HepG2 (cell line): ENCODE results near the gene SPHK2. TPM values are rescaled to one million over a fixed set of nuclear protein-coding genes. Genes with fewer than 3 reads are reported as not detected.

Source experiments
- ADNP ChIP-seq: sonication (generic); formaldehyde crosslinking; IDR thresholded peaks from 2 replicates; pipeline ENCODE4 v1.4.0; 2020; ENCODE audit warnings: missing genetic modification reagents
- EEA1 ChIP-seq: sonication (generic); formaldehyde crosslinking; IDR thresholded peaks from 2 replicates; pipeline ENCODE4 v1.5.1; 2020; ENCODE audit warnings: mild to moderate bottlenecking, missing genetic modification reagents, borderline replicate concordance
- FLYWCH1 ChIP-seq: sonication (generic); formaldehyde crosslinking; IDR thresholded peaks from 2 replicates; pipeline ENCODE4 v1.8.1; 2023; ENCODE audit warnings: mild to moderate bottlenecking, missing genetic modification reagents
- IKZF4 ChIP-seq: sonication (generic); formaldehyde crosslinking; IDR thresholded peaks from 2 replicates; pipeline ENCODE4 v1.5.1; 2020; ENCODE audit warnings: borderline replicate concordance, mild to moderate bottlenecking, low read depth, missing genetic modification reagents; ENCODE audit errors: not compliant biosample characterization
- KLF16 ChIP-seq, 2 experiments: sonication (generic) in 1 of 2; formaldehyde crosslinking in 1 of 2; IDR thresholded peaks; 2 replicates each; pipeline versions ENCODE4 v1.6.1 to v1.8.0; 2016 to 2023; ENCODE audit warnings: missing genetic modification reagents in 2 of 2, missing compliant biosample characterization in 1 of 2
- LCORL ChIP-seq, 2 experiments: fragments of 450-650 bp in 1 of 2; sonication (generic) in 1 of 2; formaldehyde crosslinking in 1 of 2; IDR thresholded peaks; 2 replicates each; pipeline versions ENCODE4 v1.5.0 to v1.6.1; 2017 to 2020; ENCODE audit warnings: antibody characterized with exemption in 1 of 2, missing genetic modification reagents in 1 of 2
- MYNN ChIP-seq: sonication (generic); formaldehyde crosslinking; IDR thresholded peaks from 2 replicates; pipeline ENCODE4 v1.4.0; 2020; ENCODE audit warnings: mild to moderate bottlenecking, low read depth, missing genetic modification reagents
- NRL ChIP-seq: sonication (generic); formaldehyde crosslinking; IDR thresholded peaks from 2 replicates; pipeline ENCODE4 v1.5.0; 2020; ENCODE audit warnings: missing genetic modification reagents, mild to moderate bottlenecking, moderate library complexity, borderline replicate concordance
- SALL1 ChIP-seq: sonication (generic); formaldehyde crosslinking; IDR thresholded peaks from 2 replicates; pipeline ENCODE4 v1.8.0; 2022; ENCODE audit warnings: mild to moderate bottlenecking, missing genetic modification reagents
- TSC22D2 ChIP-seq: sonication (generic); formaldehyde crosslinking; IDR thresholded peaks from 2 replicates; pipeline ENCODE4 v1.5.1; 2020; ENCODE audit warnings: missing genetic modification reagents, mild to moderate bottlenecking, borderline replicate concordance
- ZFP1 ChIP-seq: IDR thresholded peaks from 2 replicates; pipeline ENCODE4 v1.6.1; 2016
- ZFP37 ChIP-seq: sonication (generic); formaldehyde crosslinking; IDR thresholded peaks from 2 replicates; pipeline ENCODE4 v1.4.0; 2020; ENCODE audit warnings: missing genetic modification reagents, borderline replicate concordance
- ZNF441 ChIP-seq: sonication (generic); formaldehyde crosslinking; IDR thresholded peaks from 2 replicates; pipeline ENCODE4 v1.7.0; 2021; ENCODE audit warnings: missing genetic modification reagents, borderline replicate concordance
- ZNF577 ChIP-seq: sonication (generic); formaldehyde crosslinking; IDR thresholded peaks from 2 replicates; pipeline ENCODE4 v1.4.0; 2020; ENCODE audit warnings: mild to moderate bottlenecking, low read depth, missing genetic modification reagents, borderline replicate concordance
- ZNF614 ChIP-seq: IDR thresholded peaks from 2 replicates; pipeline ENCODE4 v1.6.1; 2018; ENCODE audit warnings: missing biosample characterization, missing genetic modification reagents, inconsistent platforms, borderline replicate concordance
- ZNF619 ChIP-seq: sonication (generic); formaldehyde crosslinking; IDR thresholded peaks from 2 replicates; pipeline ENCODE4 v1.4.0; 2020; ENCODE audit warnings: mild to moderate bottlenecking, missing genetic modification reagents
- polyA plus RNA-seq, 8 experiments: library from polyadenylated mRNA; depleted of rRNA in 3 of 8; stranded (reverse) in 7 of 8; unstranded in 1 of 8; fragments of >200 nt; fragmentation: Illumina TruSeq in 4 of 8; extraction: Trizol in 4 of 8; gene quantifications; 2 replicates each; pipeline versions ENCODE4 v1.2.1 to v1.2.3, GENCODE V29; 2011 to 2016; ENCODE audit warnings: low read depth in 4 of 8, missing spikeins in 1 of 8, mixed read lengths in 1 of 8; ENCODE audit not compliant: insufficient read depth in 1 of 8
- total RNA-seq, 5 experiments: library from RNA; depleted of rRNA; stranded (reverse); fragments of >200 nt; fragmentation: Illumina TruSeq; extraction: Trizol; gene quantifications; 2 replicates each; pipeline ENCODE4 v1.2.3, GENCODE V29; 2016; ENCODE audit warnings: low read depth in 1 of 5
- TF ChIP-seq, protein P1 (sequence below): sonication (generic); formaldehyde crosslinking; IDR thresholded peaks from 2 replicates; pipeline ENCODE4 v1.4.0; 2020; ENCODE audit warnings: missing genetic modification reagents; ENCODE audit errors: not compliant biosample characterization
- TF ChIP-seq, protein P2 (sequence below): sonication (generic); formaldehyde crosslinking; IDR thresholded peaks from 2 replicates; pipeline ENCODE4 v1.8.1; 2023; ENCODE audit warnings: mild to moderate bottlenecking, inconsistent platforms, moderate library complexity, missing genetic modification reagents, borderline replicate concordance
- TF ChIP-seq, protein P3 (sequence below): sonication (generic); formaldehyde crosslinking; IDR thresholded peaks from 2 replicates; pipeline ENCODE4 v1.4.0; 2020; ENCODE audit warnings: mild to moderate bottlenecking, missing genetic modification reagents
- TF ChIP-seq, protein P4 (sequence below): sonication (generic); formaldehyde crosslinking; IDR thresholded peaks from 2 replicates; pipeline ENCODE4 v1.5.1; 2020; ENCODE audit warnings: missing genetic modification reagents, mild to moderate bottlenecking, borderline replicate concordance
- TF ChIP-seq, protein P5 (sequence below): sonication (generic); formaldehyde crosslinking; IDR thresholded peaks from 2 replicates; pipeline ENCODE4 v1.4.0; 2020; ENCODE audit warnings: missing genetic modification reagents, borderline replicate concordance

SPHK2 gene
- total and polyA plus RNA-seq, 2 of the 13 experiments (the other 11 are each of a cell fraction or from before 2014, with no cell fraction given) = 2.9 to 14.4 TPM

DNA sequence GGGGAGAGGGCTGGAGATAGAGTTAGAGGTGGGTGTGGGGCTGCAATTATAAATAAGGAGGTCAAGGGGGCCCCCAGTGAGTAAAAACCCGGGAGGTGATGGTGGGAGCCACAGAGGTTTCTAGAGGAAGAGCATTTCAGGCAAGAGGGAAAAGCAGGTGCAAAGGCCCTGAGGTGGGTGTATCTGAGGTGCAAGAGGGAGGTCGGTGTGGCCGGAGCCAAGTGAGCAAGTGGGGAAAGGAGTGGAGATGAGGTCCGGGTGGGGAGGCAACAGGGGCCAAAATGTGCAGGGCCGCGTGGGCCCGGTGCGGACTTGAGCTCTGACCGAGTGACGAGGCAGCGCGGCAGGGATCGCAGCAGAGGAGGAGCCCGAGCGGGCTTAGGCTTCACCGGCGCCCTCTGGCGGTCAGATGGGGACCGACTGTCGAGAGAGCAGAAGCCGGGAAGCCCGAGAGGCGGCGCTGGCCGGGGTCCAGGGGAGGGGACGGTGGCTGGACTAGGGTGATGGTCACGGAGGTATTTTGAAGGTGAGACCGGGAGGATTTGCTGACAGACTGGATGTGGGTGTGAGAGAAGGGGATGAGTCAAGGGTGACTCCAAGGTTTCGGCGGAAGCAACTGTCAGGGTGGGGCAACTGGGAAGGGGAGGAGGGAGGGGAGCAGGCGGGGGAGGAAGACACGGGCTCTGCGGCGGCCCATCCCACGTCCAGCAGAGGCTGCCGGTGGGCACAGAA is 30.5 kb upstream of the SPHK2 start (continued):
- TF ChIP-seq LCORL (IDR thresholded peaks at IDR 0.05) (no peak), LCORL (CRISPR knock-in tag; IDR thresholded peaks at IDR 0.05) (peak; percentile 38; the same call in 1 of the 2 replicates), EEA1 (CRISPR knock-in tag) (no peak), ZNF614 (CRISPR knock-in tag) (0 out of 2 replicates have a peak, but pooled peaks have one; percentile 37), IKZF4 (CRISPR knock-in tag) (no peak), ZNF619 (CRISPR knock-in tag) (no peak), ZNF441 (CRISPR knock-in tag) (no peak), MYNN (CRISPR knock-in tag) (no peak), ZNF577 (no peak), NRL (CRISPR knock-in tag) (peak; percentile 68), ZFP1 (CRISPR knock-in tag) (no peak), ADNP (CRISPR knock-in tag) (peak; percentile 65; the same call in 1 of the 2 replicates), ZFP37 (CRISPR knock-in tag) (no peak), FLYWCH1 (CRISPR knock-in tag) (no peak), KLF16 (CRISPR knock-in tag; IDR thresholded peaks at IDR 0.05) (0 out of 4 replicates have a peak, but pooled peaks of 1 of the 2 experiments have one; percentile 24), TSC22D2 (CRISPR knock-in tag) (no peak), SALL1 (CRISPR knock-in tag) (peak; percentile 58; the same call in 1 of the 2 replicates)
- TF ChIP-seq, protein P1, sequence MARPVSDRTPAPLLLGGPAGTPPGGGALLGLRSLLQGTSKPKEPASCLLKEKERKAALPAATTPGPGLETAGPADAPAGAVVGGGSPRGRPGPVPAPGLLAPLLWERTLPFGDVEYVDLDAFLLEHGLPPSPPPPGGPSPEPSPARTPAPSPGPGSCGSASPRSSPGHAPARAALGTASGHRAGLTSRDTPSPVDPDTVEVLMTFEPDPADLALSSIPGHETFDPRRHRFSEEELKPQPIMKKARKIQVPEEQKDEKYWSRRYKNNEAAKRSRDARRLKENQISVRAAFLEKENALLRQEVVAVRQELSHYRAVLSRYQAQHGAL (CRISPR knock-in tag) = no peak
- TF ChIP-seq, protein P2, sequence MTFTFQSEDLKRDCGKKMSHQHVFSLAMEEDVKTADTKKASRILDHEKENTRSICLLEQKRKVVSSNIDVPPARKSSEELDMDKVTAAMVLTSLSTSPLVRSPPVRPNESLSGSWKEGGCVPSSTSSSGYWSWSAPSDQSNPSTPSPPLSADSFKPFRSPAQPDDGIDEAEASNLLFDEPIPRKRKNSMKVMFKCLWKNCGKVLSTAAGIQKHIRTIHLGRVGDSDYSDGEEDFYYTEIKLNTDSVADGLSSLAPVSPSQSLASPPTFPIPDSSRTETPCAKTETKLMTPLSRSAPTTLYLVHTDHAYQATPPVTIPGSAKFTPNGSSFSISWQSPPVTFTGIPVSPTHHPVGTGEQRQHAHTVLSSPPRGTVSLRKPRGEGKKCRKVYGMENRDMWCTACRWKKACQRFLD (CRISPR knock-in tag) = no peak
- TF ChIP-seq, protein P3, sequence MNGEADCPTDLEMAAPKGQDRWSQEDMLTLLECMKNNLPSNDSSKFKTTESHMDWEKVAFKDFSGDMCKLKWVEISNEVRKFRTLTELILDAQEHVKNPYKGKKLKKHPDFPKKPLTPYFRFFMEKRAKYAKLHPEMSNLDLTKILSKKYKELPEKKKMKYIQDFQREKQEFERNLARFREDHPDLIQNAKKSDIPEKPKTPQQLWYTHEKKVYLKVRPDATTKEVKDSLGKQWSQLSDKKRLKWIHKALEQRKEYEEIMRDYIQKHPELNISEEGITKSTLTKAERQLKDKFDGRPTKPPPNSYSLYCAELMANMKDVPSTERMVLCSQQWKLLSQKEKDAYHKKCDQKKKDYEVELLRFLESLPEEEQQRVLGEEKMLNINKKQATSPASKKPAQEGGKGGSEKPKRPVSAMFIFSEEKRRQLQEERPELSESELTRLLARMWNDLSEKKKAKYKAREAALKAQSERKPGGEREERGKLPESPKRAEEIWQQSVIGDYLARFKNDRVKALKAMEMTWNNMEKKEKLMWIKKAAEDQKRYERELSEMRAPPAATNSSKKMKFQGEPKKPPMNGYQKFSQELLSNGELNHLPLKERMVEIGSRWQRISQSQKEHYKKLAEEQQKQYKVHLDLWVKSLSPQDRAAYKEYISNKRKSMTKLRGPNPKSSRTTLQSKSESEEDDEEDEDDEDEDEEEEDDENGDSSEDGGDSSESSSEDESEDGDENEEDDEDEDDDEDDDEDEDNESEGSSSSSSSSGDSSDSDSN = peak; percentile 62
- TF ChIP-seq, protein P4, sequence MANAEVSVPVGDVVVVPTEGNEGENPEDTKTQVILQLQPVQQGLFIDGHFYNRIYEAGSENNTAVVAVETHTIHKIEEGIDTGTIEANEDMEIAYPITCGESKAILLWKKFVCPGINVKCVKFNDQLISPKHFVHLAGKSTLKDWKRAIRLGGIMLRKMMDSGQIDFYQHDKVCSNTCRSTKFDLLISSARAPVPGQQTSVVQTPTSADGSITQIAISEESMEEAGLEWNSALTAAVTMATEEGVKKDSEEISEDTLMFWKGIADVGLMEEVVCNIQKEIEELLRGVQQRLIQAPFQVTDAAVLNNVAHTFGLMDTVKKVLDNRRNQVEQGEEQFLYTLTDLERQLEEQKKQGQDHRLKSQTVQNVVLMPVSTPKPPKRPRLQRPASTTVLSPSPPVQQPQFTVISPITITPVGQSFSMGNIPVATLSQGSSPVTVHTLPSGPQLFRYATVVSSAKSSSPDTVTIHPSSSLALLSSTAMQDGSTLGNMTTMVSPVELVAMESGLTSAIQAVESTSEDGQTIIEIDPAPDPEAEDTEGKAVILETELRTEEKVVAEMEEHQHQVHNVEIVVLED = no peak
- TF ChIP-seq, protein P5, sequence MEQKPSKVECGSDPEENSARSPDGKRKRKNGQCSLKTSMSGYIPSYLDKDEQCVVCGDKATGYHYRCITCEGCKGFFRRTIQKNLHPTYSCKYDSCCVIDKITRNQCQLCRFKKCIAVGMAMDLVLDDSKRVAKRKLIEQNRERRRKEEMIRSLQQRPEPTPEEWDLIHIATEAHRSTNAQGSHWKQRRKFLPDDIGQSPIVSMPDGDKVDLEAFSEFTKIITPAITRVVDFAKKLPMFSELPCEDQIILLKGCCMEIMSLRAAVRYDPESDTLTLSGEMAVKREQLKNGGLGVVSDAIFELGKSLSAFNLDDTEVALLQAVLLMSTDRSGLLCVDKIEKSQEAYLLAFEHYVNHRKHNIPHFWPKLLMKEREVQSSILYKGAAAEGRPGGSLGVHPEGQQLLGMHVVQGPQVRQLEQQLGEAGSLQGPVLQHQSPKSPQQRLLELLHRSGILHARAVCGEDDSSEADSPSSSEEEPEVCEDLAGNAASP (CRISPR knock-in tag) = no peak
